DOHH2 (cell line): Measurements from ENCODE around the gene C15orf62.

Source experiments
- H3F3A ChIP-seq: fragments of 200-600 bp; sonication (generic), shearing (Covaris generic); 2 replicates; pipeline ENCODE4 v1.6.0; 2016; ENCODE audit warnings: antibody characterized with exemption, mild to moderate bottlenecking; ENCODE audit not compliant: control insufficient read depth, insufficient read depth
- H3K27ac ChIP-seq: fragments of 200-600 bp; sonication (generic); 2 replicates; pipeline ENCODE4 v1.5.1; 2014; ENCODE audit warnings: low read depth, mild to moderate bottlenecking, low read length, moderate library complexity
- H3K27me3 ChIP-seq: fragments of 200-600 bp; sonication (generic); 2 replicates; pipeline ENCODE4 v1.6.1; 2014; ENCODE audit warnings: mild to moderate bottlenecking, low read length, mixed read lengths; ENCODE audit not compliant: control insufficient read depth
- H3K36me3 ChIP-seq: fragments of 200-600 bp; sonication (generic); 2 replicates; pipeline ENCODE4 v1.6.1; 2014; ENCODE audit warnings: mild to moderate bottlenecking, low read length, moderate library complexity, mixed read lengths; ENCODE audit not compliant: control insufficient read depth
- H3K4me1 ChIP-seq: fragments of 200-600 bp; sonication (generic); 2 replicates; pipeline ENCODE4 v1.6.1; 2014; ENCODE audit warnings: mild to moderate bottlenecking, low read length, mixed read lengths; ENCODE audit not compliant: control insufficient read depth
- H3K4me2 ChIP-seq: fragments of 200-600 bp; sonication (generic); 2 replicates; pipeline ENCODE4 v1.6.0; 2014; ENCODE audit warnings: mild to moderate bottlenecking, low read length, moderate library complexity
- H3K4me3 ChIP-seq: fragments of 200-600 bp; sonication (generic); 2 replicates; pipeline ENCODE4 v1.5.1; 2014; ENCODE audit warnings: mild to moderate bottlenecking, low read length, mixed read lengths
- H3K79me2 ChIP-seq: fragments of 200-600 bp; sonication (generic); 2 replicates; pipeline ENCODE4 v1.6.1; 2014; ENCODE audit warnings: mild to moderate bottlenecking, low read length, mixed read lengths; ENCODE audit not compliant: control insufficient read depth
- H3K9me2 ChIP-seq: fragments of 200-600 bp; sonication (generic); replicated peaks from 2 replicates; pipeline ENCODE4 v1.6.1; 2014; ENCODE audit warnings: mild to moderate bottlenecking, low read length, mixed read lengths; ENCODE audit not compliant: control insufficient read depth
- H3K9me3 ChIP-seq: fragments of 200-600 bp; sonication (generic); 2 replicates; pipeline ENCODE4 v1.6.1; 2014; ENCODE audit warnings: antibody characterized with exemption, low read length, mixed read lengths; ENCODE audit not compliant: control insufficient read depth, insufficient read depth
- H4K20me1 ChIP-seq: fragments of 200-600 bp; sonication (generic); 2 replicates; pipeline ENCODE4 v1.6.0; 2014; ENCODE audit warnings: low read depth, mild to moderate bottlenecking, antibody characterized with exemption, low read length, moderate library complexity; ENCODE audit not compliant: control insufficient read depth, insufficient read depth
- EZH2phosphoT487 ChIP-seq: fragments of 200-600 bp; sonication (generic); IDR thresholded peaks from 2 replicates; pipeline ENCODE4 v1.6.1; 2017; ENCODE audit warnings: borderline replicate concordance, mild to moderate bottlenecking, antibody characterized with exemption, low read length, moderate library complexity, mixed read lengths
- TF ChIP-seq, protein P1 (sequence below): fragments of 200-600 bp; sonication (generic); IDR thresholded peaks from one replicate; pipeline ENCODE4 v1.5.1; 2014; ENCODE audit warnings: antibody characterized with exemption, mild to moderate bottlenecking, low read depth, low read length; ENCODE audit not compliant: poor library complexity, severe bottlenecking

The C15orf62 gene

DNA sequence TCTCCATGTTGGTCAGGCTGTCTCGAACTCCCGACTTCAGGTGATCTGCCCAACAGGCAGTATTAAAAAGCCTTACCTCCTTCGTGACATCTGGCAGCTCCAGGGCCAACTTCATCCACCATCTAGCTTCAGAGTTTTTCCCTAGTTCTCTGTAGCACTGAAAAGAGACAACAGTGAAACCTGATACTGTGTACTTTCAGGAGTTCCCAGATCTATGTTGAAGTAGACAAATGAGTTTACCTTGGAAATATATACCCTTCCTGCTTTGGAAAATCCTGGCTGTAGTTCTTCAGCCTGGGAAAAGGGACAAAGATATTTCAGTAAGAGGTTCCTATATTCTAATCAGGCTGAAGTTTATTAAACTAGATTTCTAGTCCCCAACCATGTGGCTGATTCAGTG is 32.7 kb upstream of the C15orf62 start:
- no peaks in the 10 kb centered on the region for H3K79me2 ChIP-seq
- H3K27me3 ChIP-seq, result no peaks in the 10 kb centered on the region
- H3K9me2 ChIP-seq, result no peaks in the 10 kb centered on the region
- no peak overlapping the region for H3K4me3 ChIP-seq
- H3K36me3 ChIP-seq, result peaks cover 88% of the 10 kb centered on the region
- no peaks in the 10 kb centered on the region for H3K9me3 ChIP-seq
- no peak overlapping the region for H3K4me2 ChIP-seq
- no peaks in the 10 kb centered on the region for H4K20me1 ChIP-seq
- peaks cover 4% of the 10 kb centered on the region; the same call in 1 of the 2 replicates for H3F3A ChIP-seq
- no peaks in the 10 kb centered on the region for H3K4me1 ChIP-seq
- H3K27ac ChIP-seq, result no peak overlapping the region
- TF ChIP-seq, protein P1, sequence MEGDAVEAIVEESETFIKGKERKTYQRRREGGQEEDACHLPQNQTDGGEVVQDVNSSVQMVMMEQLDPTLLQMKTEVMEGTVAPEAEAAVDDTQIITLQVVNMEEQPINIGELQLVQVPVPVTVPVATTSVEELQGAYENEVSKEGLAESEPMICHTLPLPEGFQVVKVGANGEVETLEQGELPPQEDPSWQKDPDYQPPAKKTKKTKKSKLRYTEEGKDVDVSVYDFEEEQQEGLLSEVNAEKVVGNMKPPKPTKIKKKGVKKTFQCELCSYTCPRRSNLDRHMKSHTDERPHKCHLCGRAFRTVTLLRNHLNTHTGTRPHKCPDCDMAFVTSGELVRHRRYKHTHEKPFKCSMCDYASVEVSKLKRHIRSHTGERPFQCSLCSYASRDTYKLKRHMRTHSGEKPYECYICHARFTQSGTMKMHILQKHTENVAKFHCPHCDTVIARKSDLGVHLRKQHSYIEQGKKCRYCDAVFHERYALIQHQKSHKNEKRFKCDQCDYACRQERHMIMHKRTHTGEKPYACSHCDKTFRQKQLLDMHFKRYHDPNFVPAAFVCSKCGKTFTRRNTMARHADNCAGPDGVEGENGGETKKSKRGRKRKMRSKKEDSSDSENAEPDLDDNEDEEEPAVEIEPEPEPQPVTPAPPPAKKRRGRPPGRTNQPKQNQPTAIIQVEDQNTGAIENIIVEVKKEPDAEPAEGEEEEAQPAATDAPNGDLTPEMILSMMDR, result no peak
- TF ChIP-seq EZH2phosphoT487, result no peak

- no peaks in the 10 kb centered on the region for H3K4me1 ChIP-seq
- TF ChIP-seq EZH2phosphoT487, result no peak
- TF ChIP-seq, protein P1, result no peak
- H3K9me2 ChIP-seq, result no peaks in the 10 kb centered on the region
- H3K79me2 ChIP-seq, result no peaks in the 10 kb centered on the region
- no peaks in the 10 kb centered on the region for H4K20me1 ChIP-seq
- H3K9me3 ChIP-seq, result no peaks in the 10 kb centered on the region
- peaks cover 91% of the 10 kb centered on the region for H3K36me3 ChIP-seq
- H3K27me3 ChIP-seq, result no peaks in the 10 kb centered on the region
- H3K27ac ChIP-seq, result no peak overlapping the region
- no peak overlapping the region for H3K4me3 ChIP-seq
- peaks cover 4% of the 10 kb centered on the region; the same call in 1 of the 2 replicates for H3F3A ChIP-seq
- no peak overlapping the region for H3K4me2 ChIP-seq
These were observed 30.7 kb upstream of the C15orf62 start for GRCh38 chr15:40739047-40739446.

- no peaks in the 10 kb centered on the region for H3K79me2 ChIP-seq
- no peak overlapping the region for H3K4me2 ChIP-seq
- no peak for TF ChIP-seq EZH2phosphoT487
- TF ChIP-seq, protein P1, result no peak
- no peak overlapping the region for H3K4me3 ChIP-seq
- no peaks in the 10 kb centered on the region for H3K9me2 ChIP-seq
- H3K9me3 ChIP-seq, result no peaks in the 10 kb centered on the region
- H3F3A ChIP-seq, result peaks cover 4% of the 10 kb centered on the region; the same call in 1 of the 2 replicates
- H3K36me3 ChIP-seq, result peaks cover 91% of the 10 kb centered on the region
- H3K27ac ChIP-seq, result no peak overlapping the region
- no peaks in the 10 kb centered on the region for H4K20me1 ChIP-seq
- no peaks in the 10 kb centered on the region for H3K27me3 ChIP-seq
- no peaks in the 10 kb centered on the region for H3K4me1 ChIP-seq
These were observed 29.9 kb upstream of the C15orf62 start for GRCh38 chr15:40739854-40740253.
